CD14-positive monocyte (primary cell): ENCODE measurements around the gene GAN. TPM values are rescaled to one million over a fixed set of nuclear protein-coding genes. Genes with fewer than 3 reads are reported as not detected.

Source experiments
- DNase-seq, 3 donors: peaks; one replicate each; pipeline ENCODE4 v3.0.0-alpha.2; 2011 to 2022
- H2AFZ ChIP-seq: 2 replicates; pipeline ENCODE4 v1.6.0; 2012; ENCODE audit warnings: mild to moderate bottlenecking, low read depth, low read length, inconsistent platforms; ENCODE audit not compliant: insufficient read depth, poor library complexity, severe bottlenecking
- H3K27ac ChIP-seq, 2 donors: 1 replicate in 1 of 2; 2 replicates in 1 of 2; pipeline ENCODE4 v1.5.1; 2012 to 2013; ENCODE audit warnings: low read length in 2 of 2, control low read depth in 1 of 2, inconsistent platforms in 1 of 2, low read depth in 1 of 2, mild to moderate bottlenecking in 1 of 2
- H3K27me3 ChIP-seq, 2 donors: one replicate each; pipeline versions ENCODE4 v1.6.0 to v1.6.1; 2011 to 2013; ENCODE audit warnings: low read length in 2 of 2; ENCODE audit not compliant: control insufficient read depth in 2 of 2, insufficient read depth in 2 of 2
- H3K36me3 ChIP-seq, 2 donors: replicated peaks in 1 of 2; 1 replicate in 1 of 2; 2 replicates in 1 of 2; pipeline versions ENCODE4 v1.5.1 to v1.6.1; 2012 to 2013; ENCODE audit warnings: low read length in 2 of 2, control low read depth in 1 of 2, inconsistent platforms in 1 of 2, mild to moderate bottlenecking in 1 of 2; ENCODE audit not compliant: insufficient read depth in 2 of 2, control insufficient read depth in 1 of 2
- H3K4me1 ChIP-seq, 2 donors: 1 replicate in 1 of 2; 2 replicates in 1 of 2; pipeline versions ENCODE4 v1.5.1 to v1.6.1; 2012 to 2013; ENCODE audit warnings: low read length in 2 of 2, control low read depth in 1 of 2, inconsistent platforms in 1 of 2, mild to moderate bottlenecking in 1 of 2, moderate library complexity in 1 of 2; ENCODE audit not compliant: insufficient read depth in 2 of 2, control insufficient read depth in 1 of 2
- H3K4me2 ChIP-seq: replicated peaks from 2 replicates; pipeline ENCODE3; 2012; ENCODE audit warnings: low read length, moderate library complexity, mild to moderate bottlenecking; ENCODE audit not compliant: poor library complexity, severe bottlenecking; ENCODE audit errors: extremely low read depth
- H3K4me3 ChIP-seq, 3 experiments: fragments of 200-600 bp in 1 of 3; sonication (generic) in 1 of 3; replicated peaks in 1 of 3; 1 replicate in 2 of 3; 2 replicates in 1 of 3; pipeline ENCODE4 v1.5.1; 2011 to 2013; ENCODE audit warnings: low read length in 3 of 3, mild to moderate bottlenecking in 3 of 3, control low read depth in 2 of 3, low read depth in 2 of 3, inconsistent platforms in 1 of 3, moderate library complexity in 1 of 3
- H3K79me2 ChIP-seq: 2 replicates; pipeline ENCODE4 v1.6.0; 2012; ENCODE audit warnings: mild to moderate bottlenecking, control low read depth, inconsistent platforms, low read length, moderate library complexity; ENCODE audit not compliant: insufficient read depth
- H3K9ac ChIP-seq: 2 replicates; pipeline ENCODE4 v1.6.0; 2017; ENCODE audit warnings: low read length, mild to moderate bottlenecking; ENCODE audit not compliant: insufficient read depth, poor library complexity, severe bottlenecking
- H3K9me3 ChIP-seq, 2 donors: replicated peaks in 1 of 2; 1 replicate in 1 of 2; 2 replicates in 1 of 2; pipeline versions ENCODE4 v1.5.1 to v1.6.1; 2012 to 2013; ENCODE audit warnings: low read length in 2 of 2, control low read depth in 1 of 2; ENCODE audit not compliant: control insufficient read depth in 1 of 2, insufficient read depth in 1 of 2
- H4K20me1 ChIP-seq: 2 replicates; pipeline ENCODE4 v1.6.0; 2012; ENCODE audit warnings: mild to moderate bottlenecking, low read length, control low read depth, moderate library complexity; ENCODE audit not compliant: insufficient read depth
- H3K27ac Mint-ChIP-seq, 7 donors: one replicate each; pipeline ENCODE4 v1.8.0; 2020; ENCODE audit warnings: mild to moderate bottlenecking in 7 of 7, mixed read lengths in 7 of 7, moderate library complexity in 6 of 7, inconsistent platforms in 2 of 7
- H3K27me3 Mint-ChIP-seq, 3 donors: one replicate each; pipeline ENCODE4 v1.8.0; 2021 to 2022; ENCODE audit warnings: low read depth in 3 of 3, mild to moderate bottlenecking in 3 of 3, mixed read lengths in 3 of 3, moderate library complexity in 3 of 3, inconsistent platforms in 1 of 3
- H3K36me3 Mint-ChIP-seq, 2 donors: one replicate each; pipeline ENCODE4 v1.8.0; 2020; ENCODE audit warnings: mixed read lengths in 2 of 2, inconsistent platforms in 1 of 2, mild to moderate bottlenecking in 1 of 2
- H3K4me1 Mint-ChIP-seq: one replicate; pipeline ENCODE4 v1.8.0; 2020; ENCODE audit warnings: mild to moderate bottlenecking, mixed read lengths
- H3K4me3 Mint-ChIP-seq, 2 donors: one replicate each; pipeline ENCODE4 v1.8.0; 2020; ENCODE audit warnings: mild to moderate bottlenecking in 2 of 2, mixed read lengths in 2 of 2, moderate library complexity in 1 of 2
- H3K9me3 Mint-ChIP-seq, 7 donors: one replicate each; pipeline ENCODE4 v1.8.0; 2020 to 2022; ENCODE audit warnings: mixed read lengths in 7 of 7, mild to moderate bottlenecking in 6 of 7, moderate library complexity in 6 of 7, inconsistent platforms in 2 of 7
- CTCF ChIP-seq: fragments of 200-600 bp; IDR thresholded peaks from one replicate; pipeline ENCODE4 v1.8.0; 2022; ENCODE audit warnings: antibody characterized with exemption, mild to moderate bottlenecking
- WGBS: methylation state at CpG from one replicate; pipeline ENCODE4 v1.1.5; 2013; ENCODE audit warnings: missing lambda C conversion rate; ENCODE audit not compliant: insufficient coverage; 5-methylcytosine and 5-hydroxymethylcytosine counted together
- intact Hi-C, 2 donors: fragments of 100-400 bp; cut with micrococcal nuclease; formaldehyde crosslinking; loops; one replicate each; pipeline versions ENCODE4 v1.15.0 to v1.15.1; 2023
- polyA plus RNA-seq, 3 donors: library from polyadenylated mRNA; depleted of rRNA in 1 of 3; unstranded in 2 of 3; stranded (reverse) in 1 of 3; fragments of 300-500 nt in 2 of 3; fragments of >200 nt in 1 of 3; fragmentation: Illumina TruSeq in 2 of 3; gene quantifications; 1 replicate in 2 of 3; 2 replicates in 1 of 3; pipeline ENCODE4 v1.2.3, GENCODE V29; 2012 to 2021

Gene GAN
- polyA plus RNA-seq, 3 donors, result 0.89 to 1.2 (median 1.0) TPM

GRCh38 chr16:81432937-81433557 lies 118.3 kb downstream of the GAN start:
- Mint-ChIP-seq H3K4me3 (no peak overlapping the region), H3K36me3 (peaks cover 0 to 8% of the 10 kb centered on the region in 2 donors), H3K27me3 (peaks cover 0 to 9% (median 5%) of the 10 kb centered on the region in 3 donors), H3K27ac (peak overlapping the region; percentile 18 to 95 (median 83)), H3K9me3 (no peaks in the 10 kb centered on the region), H3K4me1 (peaks cover 50% of the 10 kb centered on the region)
- 20% methylated on average over 7 of the region's 14 CpGs for WGBS
- Histone ChIP-seq H3K36me3 (no peaks in the 10 kb centered on the region), H3K9ac (no peak overlapping the region), H3K27me3 (no peaks in the 10 kb centered on the region), H3K9me3 (no peaks in the 10 kb centered on the region), H3K79me2 (peaks cover 3% of the 10 kb centered on the region), H3K4me3 (no peak overlapping the region), H4K20me1 (no peaks in the 10 kb centered on the region), H3K4me1 (peaks cover 38 to 50% of the 10 kb centered on the region in 2 donors), H3K4me2 (no peak overlapping the region), H3K27ac (peak overlapping the region; percentile 18 to 77), H2AFZ (peak overlapping the region; percentile 38)
- no peak for DNase-seq
- TF ChIP-seq CTCF, result no peak
- intact Hi-C loops, result loop anchor here in 1 of 2 donors (2.0 to 5.0 kb wide), 2 partner anchors 14 to 199 kb away; no protein-coding TSS in a partner anchor

- Histone ChIP-seq H2AFZ (no peak overlapping the region), H3K4me1 (peaks cover 40 to 46% of the 10 kb centered on the region in 2 donors), H4K20me1 (no peaks in the 10 kb centered on the region), H3K79me2 (no peaks in the 10 kb centered on the region), H3K27ac (no peak overlapping the region), H3K4me2 (no peak overlapping the region), H3K4me3 (no peak overlapping the region), H3K9me3 (no peaks in the 10 kb centered on the region), H3K36me3 (no peaks in the 10 kb centered on the region), H3K27me3 (no peaks in the 10 kb centered on the region), H3K9ac (no peak overlapping the region)
- DNase-seq, result no peak
- peaks cover 48% of the 10 kb centered on the region for H3K4me1 Mint-ChIP-seq
- H3K27ac Mint-ChIP-seq, result no peak overlapping the region
- 80% methylated on average over 1 of the region's 3 CpGs for WGBS
- intact Hi-C loops, result no loop called here
- no peak overlapping the region for H3K4me3 Mint-ChIP-seq
- H3K9me3 Mint-ChIP-seq, result no peaks in the 10 kb centered on the region
- H3K27me3 Mint-ChIP-seq, result peaks cover 3 to 12% (median 10%) of the 10 kb centered on the region in 3 donors
- peaks cover 0 to 4% of the 10 kb centered on the region in 2 donors for H3K36me3 Mint-ChIP-seq
- TF ChIP-seq CTCF, result no peak
These were observed 120.3 kb downstream of the GAN start for GRCh38 chr16:81435103-81435502.
